Stimulated activated CD4-positive, alpha-beta T cell treated with anti-CD3 and anti-CD28 coated beads, TNF-alpha, amount 100 ng/mL, for 48 hours (primary cell): ENCODE data around the gene FHIT.
A peak's percentile ranks its signal among the peaks of the same experiment; 100 is the strongest.

Source experiments
- DNase-seq, 3 donors: peaks; one replicate each; pipeline ENCODE4 v3.0.0-alpha.2; 2020; ENCODE audit warnings: low read depth in 3 of 3

FHIT gene

GRCh38 chr3:60125686-60126085 is 1125.6 kb downstream of the FHIT start:
- DNase-seq: no peak

- DNase-seq: no peak
Observed at GRCh38 chr3:60120245-60120644, 1131.0 kb downstream of the FHIT start.

GRCh38 chr3:60114191-60114590 is 1137.1 kb downstream of the FHIT start:
- no peak for DNase-seq

GRCh38 chr3:60107275-60107674 is 1144.0 kb downstream of the FHIT start:
- no peak for DNase-seq

- DNase-seq: no peak
Observed at GRCh38 chr3:60102154-60102553, 1149.1 kb downstream of the FHIT start.

GRCh38 chr3:60101621-60102020 is 1149.6 kb downstream of the FHIT start:
- no peak for DNase-seq

- DNase-seq: no peak
Observed at GRCh38 chr3:60096403-60096802, 1154.8 kb downstream of the FHIT start.

GRCh38 chr3:60095930-60096329 is 1155.3 kb downstream of the FHIT start:
- DNase-seq: no peak

- no peak for DNase-seq
Observed at GRCh38 chr3:60095516-60095915, 1155.7 kb downstream of the FHIT start.

GRCh38 chr3:60094392-60094947 is 1156.8 kb downstream of the FHIT start:
- DNase-seq: no peak

- no peak for DNase-seq
Observed at GRCh38 chr3:60090548-60090947, 1160.7 kb downstream of the FHIT start.

GRCh38 chr3:60086811-60087210 is 1164.4 kb downstream of the FHIT start:
- DNase-seq: peak in 2 of 3 donors; percentile 18 to 36

GRCh38 chr3:60085649-60086048 is 1165.6 kb downstream of the FHIT start:
- no peak for DNase-seq

GRCh38 chr3:60081381-60082095 is 1169.7 kb downstream of the FHIT start:
- no peak for DNase-seq

- DNase-seq: no peak
Observed at GRCh38 chr3:60080648-60081047, 1170.6 kb downstream of the FHIT start.

GRCh38 chr3:60079076-60079475 is 1172.2 kb downstream of the FHIT start:
- DNase-seq: peak in 2 of 3 donors; percentile 30 to 37

GRCh38 chr3:60076331-60076730 is 1174.9 kb downstream of the FHIT start:
- DNase-seq: no peak

- no peak for DNase-seq
Observed at GRCh38 chr3:60073942-60074341, 1177.3 kb downstream of the FHIT start.

- DNase-seq: no peak
Observed at GRCh38 chr3:60073228-60073627, 1178.0 kb downstream of the FHIT start.

GRCh38 chr3:60070366-60070765 is 1180.9 kb downstream of the FHIT start:
- DNase-seq: no peak

- no peak for DNase-seq
Observed at GRCh38 chr3:60065227-60065868, 1185.9 kb downstream of the FHIT start.

- DNase-seq: no peak
Observed at GRCh38 chr3:60064210-60065178, 1186.8 kb downstream of the FHIT start.
